HAP-1 (cell line): ENCODE data around the gene AR.

ENCODE experiments used
- DNase-seq, 2 experiments: peaks; one replicate each; pipeline ENCODE4 v3.0.0-alpha.2; 2016 to 2020; ENCODE audit warnings: low spot score in 2 of 2
- H3K27me3 ChIP-seq: fragments of 250-450 bp; sonication (Bioruptor Pico); 2 replicates; pipeline ENCODE4 v1.5.1; 2020; ENCODE audit warnings: low read depth, mild to moderate bottlenecking, moderate library complexity
- H3K36me3 ChIP-seq: fragments of 250-450 bp; sonication (Bioruptor Pico); replicated peaks from 2 replicates; pipeline ENCODE4 v1.5.1; 2020; ENCODE audit warnings: mild to moderate bottlenecking
- H3K4me1 ChIP-seq: fragments of 250-450 bp; sonication (Bioruptor Pico); 2 replicates; pipeline ENCODE4 v1.5.1; 2020; ENCODE audit warnings: mild to moderate bottlenecking
- H3K4me3 ChIP-seq: fragments of 250-450 bp; sonication (Bioruptor Pico); 2 replicates; pipeline ENCODE4 v1.5.1; 2020; ENCODE audit warnings: mild to moderate bottlenecking, moderate library complexity
- H3K9me3 ChIP-seq: fragments of 250-450 bp; sonication (Bioruptor Pico); 2 replicates; pipeline ENCODE4 v1.5.1; 2020; ENCODE audit warnings: mild to moderate bottlenecking, moderate library complexity
- in situ Hi-C: fragments of 300-500 bp; cut with MboI; formaldehyde crosslinking; loops from 3 replicates; pipeline ENCODE4 v1.14.3; 2020; ENCODE audit warnings: low sequenced_read_pairs, inconsistent platforms, mixed read lengths

AR gene

GRCh38 chrX:67543818-67544217, at the start of gene AR:
Gene AR, plus strand, starts transcription at chrX:67544021. Its CDS starts 1,126 bp downstream, at chrX:67545147.
- Histone ChIP-seq H3K9me3 (0 out of 2 replicates have a peak, but pooled peaks cover 3% of the 10 kb centered on the region), H3K4me1 (peaks cover 9% of the 10 kb centered on the region), H3K36me3 (0 out of 2 replicates have a peak, but pooled peaks cover 3% of the 10 kb centered on the region), H3K27me3 (no peaks in the 10 kb centered on the region), H3K4me3 (peak within 1 kb of the TSS; percentile 66)
- in situ Hi-C loops, result no loop called here
- peak; percentile 91 to 96 for DNase-seq

- H3K36me3 ChIP-seq, result no peaks in the 10 kb centered on the region
- no peaks in the 10 kb centered on the region for H3K9me3 ChIP-seq
- H3K27me3 ChIP-seq, result no peaks in the 10 kb centered on the region
- no peaks in the 10 kb centered on the region for H3K4me1 ChIP-seq
- in situ Hi-C loops, result no loop called here
- no peak for DNase-seq
- no peak overlapping the region for H3K4me3 ChIP-seq
Observed at GRCh38 chrX:67500617-67501016, 43.2 kb upstream of the AR start.

GRCh38 chrX:67503004-67503403, 40.8 kb upstream of the AR start:
- H3K9me3 ChIP-seq, result no peaks in the 10 kb centered on the region
- no peak for DNase-seq
- H3K27me3 ChIP-seq, result no peaks in the 10 kb centered on the region
- no peaks in the 10 kb centered on the region for H3K4me1 ChIP-seq
- in situ Hi-C loops, result no loop called here
- H3K36me3 ChIP-seq, result no peaks in the 10 kb centered on the region
- no peak overlapping the region for H3K4me3 ChIP-seq

GRCh38 chrX:67503453-67503852, 40.4 kb upstream of the AR start:
- Histone ChIP-seq H3K36me3 (no peaks in the 10 kb centered on the region), H3K27me3 (no peaks in the 10 kb centered on the region), H3K4me1 (no peaks in the 10 kb centered on the region), H3K4me3 (no peak overlapping the region), H3K9me3 (no peaks in the 10 kb centered on the region)
- in situ Hi-C loops, result no loop called here
- no peak for DNase-seq

GRCh38 chrX:67520671-67521070, 23.1 kb upstream of the AR start:
- in situ Hi-C loops, result no loop called here
- H3K4me3 ChIP-seq, result no peak overlapping the region
- H3K36me3 ChIP-seq, result no peaks in the 10 kb centered on the region
- no peaks in the 10 kb centered on the region for H3K27me3 ChIP-seq
- peak in 1 of 2 experiments; percentile 95 for DNase-seq
- H3K9me3 ChIP-seq, result 0 out of 2 replicates have a peak, but pooled peaks cover 2% of the 10 kb centered on the region
- peaks cover 23% of the 10 kb centered on the region for H3K4me1 ChIP-seq

- DNase-seq, result no peak
- in situ Hi-C loops, result no loop called here
Observed at GRCh38 chrX:67523002-67523681, 20.7 kb upstream of the AR start.

GRCh38 chrX:67523932-67524331, 19.9 kb upstream of the AR start:
- no peak for DNase-seq
- H3K27me3 ChIP-seq, result no peaks in the 10 kb centered on the region
- in situ Hi-C loops, result no loop called here
- no peaks in the 10 kb centered on the region for H3K36me3 ChIP-seq
- H3K4me1 ChIP-seq, result peaks cover 23% of the 10 kb centered on the region
- H3K9me3 ChIP-seq, result 0 out of 2 replicates have a peak, but pooled peaks cover 2% of the 10 kb centered on the region
- H3K4me3 ChIP-seq, result no peak overlapping the region

More at GRCh38 chrX:67523002-67523681, 20.7 kb upstream of the AR start:
- no peaks in the 10 kb centered on the region for H3K27me3 ChIP-seq
- H3K4me3 ChIP-seq, result no peak overlapping the region
- peaks cover 23% of the 10 kb centered on the region for H3K4me1 ChIP-seq
- H3K9me3 ChIP-seq, result 0 out of 2 replicates have a peak, but pooled peaks cover 2% of the 10 kb centered on the region
- no peaks in the 10 kb centered on the region for H3K36me3 ChIP-seq

- Histone ChIP-seq H3K9me3 (no peaks in the 10 kb centered on the region), H3K4me3 (no peak overlapping the region), H3K36me3 (no peaks in the 10 kb centered on the region), H3K4me1 (peaks cover 23% of the 10 kb centered on the region), H3K27me3 (no peaks in the 10 kb centered on the region)
- in situ Hi-C loops, result no loop called here
- DNase-seq, result no peak
Observed at GRCh38 chrX:67524428-67524827, 19.4 kb upstream of the AR start.

GRCh38 chrX:67524950-67525691, 18.7 kb upstream of the AR start:
- no peaks in the 10 kb centered on the region for H3K36me3 ChIP-seq
- in situ Hi-C loops, result no loop called here
- H3K27me3 ChIP-seq, result no peaks in the 10 kb centered on the region
- H3K4me3 ChIP-seq, result no peak overlapping the region
- no peaks in the 10 kb centered on the region for H3K9me3 ChIP-seq
- DNase-seq, result no peak
- peaks cover 20% of the 10 kb centered on the region for H3K4me1 ChIP-seq

- in situ Hi-C loops, result no loop called here
- no peaks in the 10 kb centered on the region for H3K27me3 ChIP-seq
Observed at GRCh38 chrX:67536564-67536963, 7.3 kb upstream of the AR start.

GRCh38 chrX:67538383-67538782, 5.4 kb upstream of the AR start:
- no peaks in the 10 kb centered on the region for H3K36me3 ChIP-seq
- H3K4me1 ChIP-seq, result peaks cover 3% of the 10 kb centered on the region
- H3K9me3 ChIP-seq, result 0 out of 2 replicates have a peak, but pooled peaks cover 3% of the 10 kb centered on the region
- in situ Hi-C loops, result no loop called here
- no peaks in the 10 kb centered on the region for H3K27me3 ChIP-seq
- no peak overlapping the region for H3K4me3 ChIP-seq
- DNase-seq, result no peak

More at GRCh38 chrX:67536564-67536963, 7.3 kb upstream of the AR start:
- 0 out of 2 replicates have a peak, but pooled peaks cover 3% of the 10 kb centered on the region for H3K9me3 ChIP-seq
- no peak overlapping the region for H3K4me3 ChIP-seq
- H3K4me1 ChIP-seq, result no peaks in the 10 kb centered on the region
- DNase-seq, result no peak
- H3K36me3 ChIP-seq, result no peaks in the 10 kb centered on the region

GRCh38 chrX:67544281-67545035, 637 bp downstream of the AR start:
- Histone ChIP-seq H3K4me1 (peaks cover 15% of the 10 kb centered on the region), H3K4me3 (peak overlapping the region; percentile 66), H3K27me3 (no peaks in the 10 kb centered on the region), H3K36me3 (0 out of 2 replicates have a peak, but pooled peaks cover 3% of the 10 kb centered on the region), H3K9me3 (0 out of 2 replicates have a peak, but pooled peaks cover 3% of the 10 kb centered on the region)
- in situ Hi-C loops, result no loop called here
- DNase-seq, result peak; percentile 74 to 78

GRCh38 chrX:67545036-67545821, 1.4 kb downstream of the AR start:
- in situ Hi-C loops, result no loop called here
- Histone ChIP-seq H3K27me3 (no peaks in the 10 kb centered on the region), H3K4me3 (peak overlapping the region; percentile 66), H3K4me1 (peaks cover 23% of the 10 kb centered on the region), H3K9me3 (0 out of 2 replicates have a peak, but pooled peaks cover 3% of the 10 kb centered on the region), H3K36me3 (0 out of 2 replicates have a peak, but pooled peaks cover 3% of the 10 kb centered on the region)
- DNase-seq, result peak; percentile 38 to 69
